ENCODE results near the gene RPL4.
"Not testable (repeated sequence)": the region's sequence is repeated elsewhere in the genome, so short reads cannot be mapped to it uniquely, and the experiment has no call there.

Gene RPL4

GRCh38 chr15:66504563-66505429, at the start of gene RPL4, which contains the start of gene ZWILCH:
TSS of gene RPL4 (minus strand) at chr15:66504855. CDS start at chr15:66504790, 65 bp downstream.
TSS of gene ZWILCH (plus strand) at chr15:66505326. CDS start at chr15:66505339, 13 bp downstream.
- DNase-seq (ENCODE audit: low spot score) = peak; percentile 95

GRCh38 chr15:66545255-66545654, 40.6 kb upstream of the RPL4 start:
- DNase-seq (ENCODE audit: low spot score) = no peak

GRCh38 chr15:66542896-66543295, 38.2 kb upstream of the RPL4 start:
- no peak for DNase-seq (ENCODE audit: low spot score)

- DNase-seq (ENCODE audit: low spot score) = no peak
Measured at GRCh38 chr15:66535056-66535455, 30.4 kb upstream of the RPL4 start.

GRCh38 chr15:66524838-66525237, 20.2 kb upstream of the RPL4 start:
- DNase-seq (ENCODE audit: low spot score) = no peak

GRCh38 chr15:66523926-66524325, 19.3 kb upstream of the RPL4 start:
- no peak for DNase-seq (ENCODE audit: low spot score)

- DNase-seq (ENCODE audit: low spot score) = peak; percentile 28
Measured at GRCh38 chr15:66515901-66516322, 11.3 kb upstream of the RPL4 start.

GRCh38 chr15:66514586-66514985, 9.9 kb upstream of the RPL4 start:
- DNase-seq (ENCODE audit: low spot score) = no peak

GRCh38 chr15:66508293-66508883, 3.7 kb upstream of the RPL4 start:
- no peak for DNase-seq (ENCODE audit: low spot score)

GRCh38 chr15:66505818-66506217, 1.2 kb upstream of the RPL4 start:
- no peak for DNase-seq (ENCODE audit: low spot score)

- DNase-seq (ENCODE audit: low spot score) = no peak
Measured at GRCh38 chr15:66505430-66505811, 766 bp upstream of the RPL4 start.

- no peak for DNase-seq (ENCODE audit: low spot score)
Measured at GRCh38 chr15:66503780-66504562, 684 bp downstream of the RPL4 start.

GRCh38 chr15:66503041-66503648, 1.5 kb downstream of the RPL4 start:
- DNase-seq (ENCODE audit: low spot score) = not testable (repeated sequence)

GRCh38 chr15:66502491-66502890, 2.2 kb downstream of the RPL4 start:
- no peak for DNase-seq (ENCODE audit: low spot score)

GRCh38 chr15:66500346-66500745, 4.3 kb downstream of the RPL4 start:
- DNase-seq (ENCODE audit: low spot score) = not testable (repeated sequence)

GRCh38 chr15:66498501-66499386, 5.9 kb downstream of the RPL4 start:
- peak; percentile 75 for DNase-seq (ENCODE audit: low spot score)

- peak; percentile 97 for DNase-seq (ENCODE audit: low spot score)
Measured at GRCh38 chr15:66497502-66498455, 6.9 kb downstream of the RPL4 start, which contains the start of gene SNAPC5. TSS of gene SNAPC5 (minus strand) at chr15:66497762. CDS start at chr15:66497731, 31 bp downstream.

GRCh38 chr15:66496951-66497501, 7.6 kb downstream of the RPL4 start:
- peak; percentile 64 for DNase-seq (ENCODE audit: low spot score)

GRCh38 chr15:66494262-66494661, 10.4 kb downstream of the RPL4 start:
- DNase-seq (ENCODE audit: low spot score) = no peak

All from NAMALWA (cell line).